Measurements from ENCODE around the gene GLS. TPM values are rescaled to one million over a fixed set of nuclear protein-coding genes. Genes with fewer than 3 reads are reported as not detected.

Gene GLS
- total and polyA plus RNA-seq, 2 of the 13 experiments (the other 11 are each of a cell fraction or from before 2014, with no cell fraction given): 78.6 to 183 TPM

DNA sequence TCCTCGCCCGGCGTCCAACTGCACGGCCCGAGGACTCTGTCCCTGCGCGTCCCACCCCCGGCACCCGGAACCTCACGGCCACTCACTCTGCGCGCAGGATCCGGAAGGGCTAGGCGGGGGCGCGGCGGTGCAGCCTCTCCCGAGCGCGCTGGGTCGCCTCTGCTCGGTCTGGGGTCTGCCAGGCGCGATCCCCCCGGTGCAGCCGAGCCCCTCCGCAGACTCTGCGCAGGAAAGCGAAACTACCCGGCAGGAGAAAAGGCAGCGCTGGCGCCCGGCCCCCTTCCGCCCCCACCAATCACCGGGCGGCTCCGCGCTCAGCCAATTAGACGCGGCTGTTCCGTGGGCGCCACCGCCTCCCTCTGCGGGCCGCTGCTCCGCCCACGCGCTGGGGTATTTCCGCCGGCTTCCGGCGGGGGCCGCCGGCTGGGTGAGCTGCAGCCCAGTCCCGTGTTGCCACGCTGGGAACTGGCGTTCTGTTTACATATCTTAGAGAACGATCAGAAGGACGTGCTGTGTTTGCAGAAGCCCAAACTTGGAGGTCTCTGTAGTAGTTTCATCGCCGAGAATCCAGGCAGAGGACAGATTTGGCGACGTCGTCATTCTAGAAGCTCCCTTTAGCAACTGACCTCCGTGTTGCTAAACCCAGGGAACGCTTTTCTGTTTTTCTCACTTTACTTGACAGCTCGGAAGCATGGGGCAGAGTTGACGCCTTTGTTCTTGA, 133.5 kb downstream of the GLS start, which contains the start of gene STAT1 (continued):
- TF ChIP-seq, protein P1, sequence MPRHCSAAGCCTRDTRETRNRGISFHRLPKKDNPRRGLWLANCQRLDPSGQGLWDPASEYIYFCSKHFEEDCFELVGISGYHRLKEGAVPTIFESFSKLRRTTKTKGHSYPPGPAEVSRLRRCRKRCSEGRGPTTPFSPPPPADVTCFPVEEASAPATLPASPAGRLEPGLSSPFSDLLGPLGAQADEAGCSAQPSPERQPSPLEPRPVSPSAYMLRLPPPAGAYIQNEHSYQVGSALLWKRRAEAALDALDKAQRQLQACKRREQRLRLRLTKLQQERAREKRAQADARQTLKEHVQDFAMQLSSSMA (CRISPR knock-in tag; IDR thresholded peaks at IDR 0.05): no peak
- peak; percentile 91; the same call in 1 of the 2 replicates for TF ChIP-seq DNMT1 (CRISPR knock-in tag; IDR thresholded peaks at IDR 0.05)
- TF ChIP-seq ZNF609 (CRISPR knock-in tag; IDR thresholded peaks at IDR 0.05; ENCODE audit: borderline replicate concordance): peak; percentile 80; the same call in 1 of the 2 replicates
- TF ChIP-seq ZNF44 (CRISPR knock-in tag; IDR thresholded peaks at IDR 0.05): peak; percentile 76
- TF ChIP-seq, protein P2, sequence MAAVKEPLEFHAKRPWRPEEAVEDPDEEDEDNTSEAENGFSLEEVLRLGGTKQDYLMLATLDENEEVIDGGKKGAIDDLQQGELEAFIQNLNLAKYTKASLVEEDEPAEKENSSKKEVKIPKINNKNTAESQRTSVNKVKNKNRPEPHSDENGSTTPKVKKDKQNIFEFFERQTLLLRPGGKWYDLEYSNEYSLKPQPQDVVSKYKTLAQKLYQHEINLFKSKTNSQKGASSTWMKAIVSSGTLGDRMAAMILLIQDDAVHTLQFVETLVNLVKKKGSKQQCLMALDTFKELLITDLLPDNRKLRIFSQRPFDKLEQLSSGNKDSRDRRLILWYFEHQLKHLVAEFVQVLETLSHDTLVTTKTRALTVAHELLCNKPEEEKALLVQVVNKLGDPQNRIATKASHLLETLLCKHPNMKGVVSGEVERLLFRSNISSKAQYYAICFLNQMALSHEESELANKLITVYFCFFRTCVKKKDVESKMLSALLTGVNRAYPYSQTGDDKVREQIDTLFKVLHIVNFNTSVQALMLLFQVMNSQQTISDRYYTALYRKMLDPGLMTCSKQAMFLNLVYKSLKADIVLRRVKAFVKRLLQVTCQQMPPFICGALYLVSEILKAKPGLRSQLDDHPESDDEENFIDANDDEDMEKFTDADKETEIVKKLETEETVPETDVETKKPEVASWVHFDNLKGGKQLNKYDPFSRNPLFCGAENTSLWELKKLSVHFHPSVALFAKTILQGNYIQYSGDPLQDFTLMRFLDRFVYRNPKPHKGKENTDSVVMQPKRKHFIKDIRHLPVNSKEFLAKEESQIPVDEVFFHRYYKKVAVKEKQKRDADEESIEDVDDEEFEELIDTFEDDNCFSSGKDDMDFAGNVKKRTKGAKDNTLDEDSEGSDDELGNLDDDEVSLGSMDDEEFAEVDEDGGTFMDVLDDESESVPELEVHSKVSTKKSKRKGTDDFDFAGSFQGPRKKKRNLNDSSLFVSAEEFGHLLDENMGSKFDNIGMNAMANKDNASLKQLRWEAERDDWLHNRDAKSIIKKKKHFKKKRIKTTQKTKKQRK (IDR thresholded peaks at IDR 0.05; ENCODE audit: low read length): no peak
- TF ChIP-seq CENPT (CRISPR knock-in tag; IDR thresholded peaks at IDR 0.05; ENCODE audit: low read depth): peak; percentile 92
- TF ChIP-seq, protein P3, sequence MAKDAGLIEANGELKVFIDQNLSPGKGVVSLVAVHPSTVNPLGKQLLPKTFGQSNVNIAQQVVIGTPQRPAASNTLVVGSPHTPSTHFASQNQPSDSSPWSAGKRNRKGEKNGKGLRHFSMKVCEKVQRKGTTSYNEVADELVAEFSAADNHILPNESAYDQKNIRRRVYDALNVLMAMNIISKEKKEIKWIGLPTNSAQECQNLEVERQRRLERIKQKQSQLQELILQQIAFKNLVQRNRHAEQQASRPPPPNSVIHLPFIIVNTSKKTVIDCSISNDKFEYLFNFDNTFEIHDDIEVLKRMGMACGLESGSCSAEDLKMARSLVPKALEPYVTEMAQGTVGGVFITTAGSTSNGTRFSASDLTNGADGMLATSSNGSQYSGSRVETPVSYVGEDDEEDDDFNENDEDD (CRISPR knock-in tag; IDR thresholded peaks at IDR 0.05; ENCODE audit: borderline replicate concordance): peak; percentile 97; the same call in 1 of the 2 replicates
- 0 out of 2 replicates have a peak, but pooled peaks have one; percentile 77 for TF ChIP-seq ZNF234 (CRISPR knock-in tag; conservative IDR thresholded peaks at IDR 0.05)
- TF ChIP-seq, protein P4, sequence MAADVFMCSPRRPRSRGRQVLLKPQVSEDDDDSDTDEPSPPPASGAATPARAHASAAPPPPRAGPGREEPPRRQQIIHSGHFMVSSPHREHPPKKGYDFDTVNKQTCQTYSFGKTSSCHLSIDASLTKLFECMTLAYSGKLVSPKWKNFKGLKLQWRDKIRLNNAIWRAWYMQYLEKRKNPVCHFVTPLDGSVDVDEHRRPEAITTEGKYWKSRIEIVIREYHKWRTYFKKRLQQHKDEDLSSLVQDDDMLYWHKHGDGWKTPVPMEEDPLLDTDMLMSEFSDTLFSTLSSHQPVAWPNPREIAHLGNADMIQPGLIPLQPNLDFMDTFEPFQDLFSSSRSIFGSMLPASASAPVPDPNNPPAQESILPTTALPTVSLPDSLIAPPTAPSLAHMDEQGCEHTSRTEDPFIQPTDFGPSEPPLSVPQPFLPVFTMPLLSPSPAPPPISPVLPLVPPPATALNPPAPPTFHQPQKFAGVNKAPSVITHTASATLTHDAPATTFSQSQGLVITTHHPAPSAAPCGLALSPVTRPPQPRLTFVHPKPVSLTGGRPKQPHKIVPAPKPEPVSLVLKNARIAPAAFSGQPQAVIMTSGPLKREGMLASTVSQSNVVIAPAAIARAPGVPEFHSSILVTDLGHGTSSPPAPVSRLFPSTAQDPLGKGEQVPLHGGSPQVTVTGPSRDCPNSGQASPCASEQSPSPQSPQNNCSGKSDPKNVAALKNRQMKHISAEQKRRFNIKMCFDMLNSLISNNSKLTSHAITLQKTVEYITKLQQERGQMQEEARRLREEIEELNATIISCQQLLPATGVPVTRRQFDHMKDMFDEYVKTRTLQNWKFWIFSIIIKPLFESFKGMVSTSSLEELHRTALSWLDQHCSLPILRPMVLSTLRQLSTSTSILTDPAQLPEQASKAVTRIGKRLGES (CRISPR knock-in tag; IDR thresholded peaks at IDR 0.05; ENCODE audit: borderline replicate concordance): no peak
- 0 out of 2 replicates have a peak, but pooled peaks have one; percentile 88 for TF ChIP-seq ZNF75D (CRISPR knock-in tag; IDR thresholded peaks at IDR 0.05; ENCODE audit: borderline replicate concordance)
- TF ChIP-seq HMGXB4 (CRISPR knock-in tag; IDR thresholded peaks at IDR 0.05; ENCODE audit: borderline replicate concordance in 1 of 2, low read depth in 1 of 2): peak in 1 of 2 experiments; percentile 94; a peak in 2 of 4 replicates

All from HepG2 (cell line).